Medulla oblongata (tissue), 1 donor: Measurements from ENCODE around the gene EBF4.
"Not testable (repeated sequence)": the region's sequence is repeated elsewhere in the genome, so short reads cannot be mapped to it uniquely, and the experiment has no call there.

Source experiments
- DNase-seq: peaks from one replicate; pipeline ENCODE4 v3.0.0-alpha.2; 2015; ENCODE audit errors: extremely low spot score

The EBF4 gene

DNA sequence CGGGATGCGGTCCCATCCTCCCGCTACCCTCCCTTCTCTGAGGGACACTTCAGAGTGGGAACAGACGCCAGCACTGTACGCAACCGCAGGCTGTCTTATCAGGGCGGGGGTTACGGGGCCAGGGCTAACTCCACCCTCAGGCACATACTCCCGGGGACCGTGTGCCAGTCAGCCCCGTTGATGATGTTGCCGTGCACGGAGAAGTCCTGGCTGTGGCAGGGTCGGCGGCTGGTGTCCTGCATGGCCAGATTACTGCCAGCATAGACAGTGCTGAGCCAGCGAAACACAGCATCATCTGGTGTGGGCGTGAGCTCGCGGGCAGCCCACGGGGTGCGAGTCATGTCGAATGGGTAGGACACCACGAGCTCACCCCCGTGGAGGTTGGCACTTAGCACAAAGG is 102.9 kb downstream of the EBF4 start:
- no peak for DNase-seq

DNA sequence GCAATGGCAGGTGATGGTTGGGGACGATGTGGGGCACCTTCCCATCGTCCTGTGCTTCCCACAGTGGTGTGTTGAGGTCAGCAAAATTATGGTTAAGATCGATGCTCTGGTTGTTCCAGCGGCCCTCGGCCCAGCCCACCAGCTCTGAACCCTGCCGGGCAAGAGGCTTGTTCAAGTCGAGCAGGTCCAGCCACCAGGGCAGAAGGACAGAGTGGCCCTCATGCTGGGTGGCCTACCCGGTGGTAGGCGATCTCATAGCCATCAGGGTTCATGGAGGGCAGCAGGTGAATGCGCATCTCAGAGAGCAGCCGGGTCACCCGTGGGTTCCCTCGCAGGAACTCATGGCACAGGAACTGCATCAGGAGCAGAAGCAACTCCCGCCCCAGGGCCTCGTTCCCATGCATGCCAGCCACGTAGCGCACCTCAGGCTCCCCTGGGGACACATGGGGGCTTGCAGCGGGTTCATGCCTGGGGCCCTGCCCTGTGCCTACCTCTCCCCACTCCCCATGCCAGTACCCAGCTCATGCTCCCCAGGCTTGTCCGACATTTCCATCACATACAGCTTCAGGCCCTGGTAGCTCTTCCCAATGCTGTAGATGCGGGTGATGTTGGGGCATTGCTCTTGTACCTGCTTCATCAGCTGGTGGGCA is 103.6 kb downstream of the EBF4 start:
- no peak for DNase-seq

DNA sequence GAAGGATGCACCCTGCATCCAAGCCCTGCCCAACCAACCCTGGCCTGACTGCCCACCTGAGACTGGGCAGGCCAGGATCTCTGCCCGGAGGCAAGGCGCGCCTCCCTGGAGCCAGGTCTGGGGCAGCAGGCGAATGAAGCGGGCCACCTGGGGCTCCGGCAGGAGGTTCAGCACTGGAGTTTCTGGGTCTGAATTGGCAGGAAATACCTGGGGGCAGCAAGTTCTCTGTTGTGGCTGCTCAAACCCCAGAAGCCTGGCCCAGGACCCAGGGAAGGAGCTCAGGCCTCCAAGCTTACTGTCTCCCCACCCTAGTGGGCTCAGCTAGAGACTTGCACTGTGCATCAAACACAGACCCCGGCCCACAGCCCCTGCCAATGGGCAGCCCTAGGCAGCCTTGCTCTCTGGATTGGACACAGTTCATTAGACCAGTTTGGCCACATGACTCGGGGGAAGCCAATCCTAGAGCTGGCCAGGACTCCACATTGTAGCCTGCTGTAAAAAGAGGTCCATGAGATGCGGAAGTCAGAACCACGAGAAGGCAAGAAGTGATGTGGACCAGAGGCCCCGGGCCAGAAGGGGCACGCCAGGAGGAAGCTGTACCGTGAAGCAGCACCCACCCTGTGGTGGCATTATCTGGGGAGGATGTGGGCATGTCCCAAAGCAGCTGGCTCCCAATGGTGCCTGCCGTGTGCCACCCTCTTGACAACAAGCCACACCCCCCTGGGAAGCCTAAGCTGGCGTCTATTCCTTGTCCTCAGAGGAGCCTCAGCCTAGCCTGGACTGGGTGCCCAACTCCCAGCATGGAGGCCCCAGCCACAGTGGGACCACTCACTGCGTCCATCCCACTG is 104.8 kb downstream of the EBF4 start:
- no peak for DNase-seq

DNA sequence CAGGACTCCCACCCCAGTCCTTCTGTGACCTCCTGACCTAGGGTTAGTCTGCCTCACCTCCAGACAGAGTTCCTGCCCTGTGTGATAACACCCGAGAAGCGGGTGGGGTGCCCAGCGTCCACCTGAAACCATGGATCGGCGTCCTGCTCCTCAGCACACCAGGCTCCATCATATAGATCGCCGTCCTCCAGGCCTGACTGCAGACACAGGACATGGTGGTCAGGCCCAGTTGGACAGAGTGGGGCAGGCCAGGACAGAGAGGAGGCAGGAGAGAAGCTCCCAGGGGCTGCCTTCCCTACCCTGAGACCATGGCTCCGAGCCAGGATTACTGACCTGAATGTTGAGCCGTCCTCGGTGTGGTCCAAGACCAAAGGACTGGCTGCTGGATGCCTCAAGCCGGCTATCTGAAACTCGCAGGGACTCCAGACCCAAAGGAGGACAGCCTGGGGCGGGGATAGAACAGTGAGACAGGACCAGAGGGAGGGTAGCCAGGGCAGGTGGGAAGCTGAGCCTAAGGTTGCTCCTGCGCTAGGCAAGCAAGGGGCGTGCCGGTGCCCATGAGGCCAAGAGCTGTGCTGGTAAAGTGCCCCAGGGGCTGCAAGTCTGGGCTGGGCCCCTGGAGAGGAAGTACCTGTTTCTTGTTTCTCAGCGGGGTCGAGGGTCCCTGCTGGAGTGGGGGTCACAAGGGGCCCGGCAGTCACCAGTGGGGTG is 105.7 kb downstream of the EBF4 start:
- DNase-seq: no peak

DNA sequence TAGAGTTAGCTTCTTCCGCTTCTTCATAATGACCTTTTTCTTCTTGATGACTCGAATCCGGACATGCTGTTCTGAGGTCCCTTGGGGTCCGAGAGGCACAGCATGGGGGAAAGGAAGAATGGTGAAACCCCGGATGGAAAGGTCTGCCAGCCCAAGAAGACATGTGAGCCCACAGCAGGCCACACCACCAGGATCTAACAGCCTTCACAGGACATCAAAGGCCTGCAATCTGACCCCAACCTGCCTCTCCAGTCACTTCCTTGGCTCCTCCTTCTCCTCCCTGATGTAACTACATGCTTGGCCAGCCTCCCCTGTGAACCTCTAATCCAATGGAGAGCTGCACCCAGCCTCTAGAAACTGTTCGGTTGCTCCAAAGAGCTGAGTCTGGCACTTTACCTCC is 106.2 kb downstream of the EBF4 start:
- DNase-seq: no peak

DNA sequence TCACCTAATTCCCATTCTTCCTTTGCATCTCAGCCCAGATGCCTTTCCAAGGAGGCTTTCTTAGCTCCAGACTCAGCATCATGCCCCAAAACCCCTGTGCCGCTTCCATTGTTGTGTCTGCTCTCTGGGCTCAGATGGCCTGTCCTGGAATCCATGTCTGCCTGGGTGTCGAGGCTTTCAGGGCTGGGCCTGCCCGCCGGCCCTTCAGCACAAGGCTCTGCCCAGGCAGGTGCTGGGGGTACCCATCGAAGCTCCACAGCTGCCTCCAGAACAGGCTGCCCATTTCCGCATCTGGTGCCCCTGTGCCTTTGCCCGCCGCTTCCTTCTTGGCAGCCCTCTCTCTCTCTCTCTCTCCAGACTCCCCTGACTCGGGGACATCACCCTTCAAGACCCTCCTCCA is 106.7 kb downstream of the EBF4 start:
- DNase-seq: no peak

DNA sequence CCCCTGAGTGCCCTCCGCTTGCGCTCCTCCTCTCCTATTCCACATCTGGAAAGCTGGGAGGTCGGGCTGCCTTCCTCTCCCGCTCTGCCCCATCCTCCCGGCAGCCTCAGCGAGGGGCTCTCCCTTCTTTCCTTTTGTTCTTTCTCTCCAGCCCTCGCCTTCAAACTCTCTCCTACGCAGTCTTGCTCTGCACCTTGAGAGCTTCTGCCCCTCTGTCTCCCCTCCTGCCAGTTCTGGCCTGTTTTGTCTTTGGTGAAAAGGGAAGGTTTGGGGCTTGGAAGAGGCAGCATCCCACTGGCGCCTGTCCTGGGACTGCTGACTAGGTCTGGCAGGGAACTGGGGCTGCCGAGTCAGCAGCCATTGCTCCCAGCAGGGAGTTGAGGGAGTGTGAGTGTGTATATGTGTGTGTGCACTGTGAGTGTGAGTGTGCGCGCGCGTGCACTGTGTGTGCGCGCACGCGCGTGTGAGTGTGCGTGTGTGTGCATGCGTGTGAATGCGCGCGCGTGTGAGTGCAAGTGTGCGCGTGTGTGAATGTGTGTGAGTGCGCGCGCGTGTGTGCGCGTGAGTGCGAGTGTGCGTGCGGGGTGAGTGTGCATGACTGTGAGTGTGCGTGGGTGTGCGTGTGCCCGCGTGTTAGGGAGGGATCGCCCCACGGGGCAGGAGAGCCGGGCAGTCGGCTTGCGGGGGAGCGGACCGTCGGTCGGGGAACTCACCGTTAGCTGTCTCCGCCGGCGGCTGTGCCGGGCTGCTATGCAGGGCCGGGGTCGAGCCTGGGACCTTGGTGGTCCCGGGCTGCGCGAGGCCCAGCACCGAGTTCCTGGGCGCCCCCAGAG is 107.3 kb downstream of the EBF4 start:
- DNase-seq: no peak

DNA sequence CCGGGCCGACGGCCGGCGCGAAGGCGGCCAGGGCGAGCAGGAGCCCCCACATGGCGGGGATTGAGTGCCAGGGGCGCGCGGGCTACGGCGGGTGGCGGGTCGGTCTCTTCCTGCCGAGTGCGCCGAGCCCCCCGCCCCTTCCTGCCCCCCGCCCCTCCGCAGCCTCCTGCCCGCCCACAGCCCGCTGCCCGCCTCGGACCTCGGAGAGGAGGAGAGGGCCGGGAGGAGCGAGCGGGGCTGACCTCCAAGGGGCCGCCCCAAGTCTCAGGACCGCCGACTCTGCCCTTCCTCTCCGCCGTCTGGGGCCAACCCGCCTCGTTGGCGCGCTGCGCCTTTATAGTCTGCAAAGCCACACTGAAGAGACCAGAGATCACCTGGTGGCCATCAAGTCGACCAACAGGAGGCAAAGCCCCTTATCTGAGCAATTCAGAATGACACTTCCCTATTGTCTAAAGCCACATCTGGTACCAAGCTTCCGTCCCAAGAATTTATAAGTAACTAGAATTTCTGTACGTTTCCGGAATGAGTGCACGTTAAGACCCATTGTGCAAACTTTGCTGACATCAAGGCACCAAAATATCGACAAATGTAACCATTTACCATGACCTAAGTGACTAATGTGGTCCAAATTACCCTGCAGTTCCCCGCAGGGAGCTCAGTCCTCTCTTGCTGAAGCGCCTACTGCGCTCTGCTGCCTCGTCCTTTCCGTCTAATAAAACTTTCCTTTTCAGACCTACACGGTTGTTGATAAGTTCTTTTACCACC is 108.1 kb downstream of the EBF4 start, which contains the start of gene CPXM1:
CPXM1 (minus strand) TSS at position 107 of the 765 bp plus-strand sequence; CDS start at position 52, 55 bp downstream.
- DNase-seq: no peak

DNA sequence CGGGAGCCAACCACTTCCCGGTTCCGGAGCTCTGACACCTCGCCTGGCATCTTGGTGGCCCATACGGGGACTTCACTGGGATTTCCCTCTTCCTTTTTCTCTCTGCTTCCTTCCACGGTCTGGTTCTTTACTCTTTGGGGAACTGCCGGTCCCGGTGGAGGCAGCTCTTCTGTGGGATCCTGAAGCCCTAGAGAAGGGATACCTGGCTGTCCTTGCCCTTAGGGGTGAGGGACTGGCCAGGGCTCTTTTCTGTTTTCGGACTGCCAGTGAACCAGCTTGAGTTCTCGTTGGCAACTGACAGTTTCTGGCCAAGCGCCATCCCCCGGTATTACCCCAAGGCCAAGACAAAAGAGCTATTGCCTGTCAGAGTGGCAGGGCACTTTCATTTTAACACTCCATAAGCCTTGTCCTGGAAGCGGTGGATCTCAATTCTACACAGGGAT is 108.7 kb downstream of the EBF4 start:
- DNase-seq: no peak

DNA sequence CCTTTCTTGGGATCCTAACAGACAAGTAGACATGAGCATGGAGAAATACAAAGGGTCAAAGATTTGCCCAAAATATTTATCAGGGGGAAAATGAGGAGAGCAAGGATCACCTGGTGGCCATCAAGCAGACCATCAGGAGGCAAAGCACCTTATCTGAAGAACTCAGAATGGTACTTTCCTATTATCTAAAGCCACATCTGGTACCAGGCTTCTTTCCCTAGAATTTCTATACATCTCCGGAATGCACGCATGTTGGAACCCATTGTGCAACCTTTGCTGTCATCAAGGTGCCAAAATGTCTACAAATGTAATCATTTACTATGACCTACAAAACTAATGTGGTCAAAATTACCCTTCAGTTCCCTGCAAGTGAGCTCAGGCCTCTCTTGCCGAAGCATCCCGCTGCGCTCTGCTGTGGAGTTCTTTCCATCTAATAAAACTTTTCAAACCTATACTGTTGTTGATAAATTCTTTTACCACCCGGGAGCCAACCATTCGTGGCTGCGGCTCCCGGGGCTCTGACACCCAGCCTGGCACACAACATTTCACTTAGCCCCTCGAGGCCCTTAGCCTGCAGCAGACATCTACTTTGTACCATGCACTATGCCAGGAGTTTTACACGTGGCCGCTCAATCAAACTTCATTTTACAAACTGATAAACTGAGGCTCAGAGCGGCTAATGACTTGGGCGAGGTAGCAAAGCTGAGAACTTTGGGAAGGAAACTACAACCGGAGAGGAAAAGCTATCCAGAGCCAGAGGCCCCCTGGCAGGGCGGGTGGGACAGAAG is 111.7 kb downstream of the EBF4 start:
- DNase-seq: no peak

DNA sequence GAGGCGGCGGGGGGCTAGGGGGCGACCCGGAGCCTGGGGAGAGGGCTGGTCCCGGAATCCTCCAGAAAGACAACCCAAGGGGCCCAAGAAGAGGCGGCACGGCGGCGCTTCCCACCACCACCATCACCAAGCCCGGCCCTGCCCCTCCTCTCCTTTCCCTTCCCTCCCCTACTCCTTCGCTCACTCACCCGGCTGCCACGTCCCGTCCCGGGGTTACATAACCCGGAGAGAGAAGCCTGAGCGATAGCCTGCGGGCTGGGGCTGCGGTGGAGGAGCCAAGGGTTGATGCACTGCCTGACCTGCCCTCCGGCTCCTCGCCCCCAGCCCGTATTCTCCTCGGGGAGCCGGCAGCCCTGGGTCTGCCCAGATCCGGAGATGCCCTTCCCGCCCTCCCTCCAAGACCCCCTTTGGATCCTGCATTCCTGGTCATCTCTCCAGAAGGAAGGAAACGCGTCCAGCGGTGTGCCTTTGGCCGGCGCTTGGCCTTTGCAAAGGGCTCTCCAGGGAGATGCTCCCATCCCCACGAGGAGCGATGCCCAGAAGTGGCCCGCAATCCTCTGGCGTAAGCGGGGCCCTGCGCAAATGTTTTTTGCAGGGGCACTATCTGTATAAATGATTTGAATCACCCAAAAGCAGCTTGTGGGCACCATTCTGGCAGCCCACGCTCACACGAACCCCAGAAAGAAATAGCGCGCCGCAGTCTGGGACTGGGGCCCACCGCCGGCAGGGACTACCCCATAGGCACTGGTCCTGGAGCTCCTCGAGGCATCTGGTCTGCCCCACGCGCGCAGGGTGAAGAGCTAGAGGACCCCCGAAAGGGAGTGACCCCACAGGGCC is 112.5 kb downstream of the EBF4 start:
- no peak for DNase-seq

DNA sequence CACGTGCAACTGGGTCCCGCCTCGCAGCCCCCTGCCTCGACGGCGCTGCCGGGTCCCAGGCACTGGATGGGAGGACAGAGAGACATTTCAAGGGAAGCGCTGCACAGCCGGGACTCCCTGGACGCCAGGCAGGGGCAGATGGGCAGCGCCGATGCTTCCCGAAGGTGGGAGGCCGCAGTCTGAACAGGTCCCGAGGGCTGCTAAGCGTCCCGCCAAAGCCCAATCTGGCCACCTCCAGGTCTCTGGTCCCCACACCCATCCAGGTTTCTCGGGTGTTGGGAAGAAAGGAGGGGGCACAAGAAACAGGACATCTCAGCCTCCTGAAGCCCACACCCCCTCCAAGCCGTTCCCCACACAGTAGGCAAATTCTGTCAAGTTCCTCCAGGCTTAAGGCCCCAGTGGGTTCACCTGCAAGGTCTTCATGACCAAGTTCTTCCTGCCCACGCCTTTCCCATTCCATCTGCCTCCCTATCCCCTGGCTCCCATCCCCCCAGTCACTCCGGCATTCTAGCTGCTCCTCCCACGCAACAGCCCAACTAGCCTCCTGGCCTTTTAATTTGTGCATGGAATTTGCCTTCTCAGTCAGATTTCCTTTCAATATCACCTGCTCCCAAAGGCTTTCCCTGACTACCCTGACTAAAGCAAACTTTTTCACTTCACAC is 113.2 kb downstream of the EBF4 start:
- no peak for DNase-seq

DNA sequence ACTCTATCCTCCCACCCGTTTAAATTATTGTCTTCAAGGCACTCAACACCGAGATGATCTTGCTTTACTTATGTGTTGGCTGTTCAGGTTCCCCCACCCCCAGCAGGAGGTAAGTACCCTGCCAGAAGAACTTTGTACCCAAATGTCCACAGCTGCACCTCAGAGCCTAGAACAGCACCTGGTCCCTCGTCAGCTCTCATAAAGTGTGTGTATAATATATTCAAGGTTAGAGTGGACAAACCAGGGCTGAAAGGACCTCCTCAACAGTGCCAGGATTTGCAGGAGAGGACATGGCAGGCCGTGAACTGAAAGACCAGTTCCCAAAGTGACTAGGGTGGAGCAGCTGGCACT is 113.7 kb downstream of the EBF4 start:
- DNase-seq: no peak

DNA sequence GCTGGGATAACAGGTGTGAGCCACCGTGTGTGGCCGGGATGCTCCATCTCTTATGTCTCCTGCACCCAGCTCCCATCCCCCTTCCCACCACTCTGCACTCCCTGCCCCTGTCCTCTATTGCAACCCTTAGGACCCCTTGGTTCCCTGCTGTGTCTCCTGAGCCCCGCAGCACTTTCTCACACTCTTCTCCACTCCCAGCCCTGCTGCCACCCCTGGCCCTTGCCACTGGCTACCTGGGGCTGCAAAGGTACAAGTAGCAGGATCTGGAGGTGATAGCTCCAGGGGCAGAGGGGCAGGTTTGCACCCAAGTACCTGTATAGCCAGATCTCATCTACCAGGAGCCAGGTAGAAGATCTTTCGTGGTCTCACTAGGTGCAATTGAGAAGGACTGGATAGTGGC is 114.4 kb downstream of the EBF4 start:
- DNase-seq: no peak

DNA sequence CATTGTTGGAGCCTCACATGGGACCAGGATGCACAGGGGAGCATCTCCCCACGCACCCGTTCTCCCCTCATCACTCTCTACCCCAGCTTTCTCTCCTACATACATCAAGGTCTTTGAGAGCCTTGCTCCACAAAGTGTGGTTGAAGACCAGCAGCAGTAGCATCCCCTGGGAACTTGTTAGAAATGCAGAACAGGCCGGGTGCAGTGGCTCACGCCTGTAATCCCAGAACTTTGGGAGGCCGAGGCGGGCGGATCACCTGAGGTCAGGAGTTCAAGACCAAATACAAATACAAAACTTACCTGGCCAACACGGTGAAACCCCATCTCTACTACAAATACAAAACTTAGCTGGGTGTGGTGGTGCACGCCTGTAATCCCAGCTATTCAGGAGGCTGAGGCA is 115.3 kb downstream of the EBF4 start:
- not testable (repeated sequence) for DNase-seq

DNA sequence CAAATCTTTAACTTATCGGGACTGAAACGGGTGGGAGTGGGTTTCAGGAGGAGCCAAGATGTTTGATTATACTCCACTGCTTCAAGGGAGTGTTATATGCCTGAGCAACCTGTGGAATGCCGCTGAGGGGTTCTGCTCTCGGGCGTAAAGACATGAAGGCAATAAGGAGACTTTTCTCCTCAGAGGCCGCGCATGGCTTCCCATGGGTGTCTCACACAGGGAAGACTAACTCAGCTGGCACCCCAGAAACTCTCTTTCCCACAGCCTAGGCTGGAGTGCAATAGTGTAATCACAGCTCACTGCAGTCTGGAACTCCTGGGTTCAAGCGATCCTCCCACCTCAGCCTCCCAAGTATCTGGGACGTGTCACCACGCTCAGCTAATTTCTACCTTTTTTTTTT is 117.1 kb downstream of the EBF4 start:
- no peak for DNase-seq
